ENCODE measurements around the gene RPL14.
A peak's percentile ranks its signal among the peaks of the same experiment; 100 is the strongest.
"Not testable (repeated sequence)": the region's sequence is repeated elsewhere in the genome, so short reads cannot be mapped to it uniquely, and the experiment has no call there.

RPL14 gene

GRCh38 chr3:40458473-40458872 lies 1.3 kb downstream of the RPL14 start:
- Histone ChIP-seq H3F3A (ENCODE audit: low read depth) (no peaks in the 10 kb centered on the region), H4K20me1 (ENCODE audit: insufficient read depth, low read length, poor library complexity, severe bottlenecking) (peaks cover 40% of the 10 kb centered on the region), H3K79me2 (ENCODE audit: insufficient read depth, low read length) (peaks cover 43% of the 10 kb centered on the region), H3K9me2 (replicated peaks; ENCODE audit: low read depth, low read length) (no peaks in the 10 kb centered on the region), H3K9ac (ENCODE audit: low read depth, low read length, poor library complexity, severe bottlenecking) (peak overlapping the region; percentile 88), H3K4me3 (ENCODE audit: low read length, poor library complexity, severe bottlenecking) (peak overlapping the region; percentile 84), H2AFZ (ENCODE audit: low read length) (no peak overlapping the region), H3K9me3 (ENCODE audit: insufficient read depth, low read depth, low read length) (no peaks in the 10 kb centered on the region), H3K27me3 (ENCODE audit: insufficient read depth, low read length, poor library complexity, severe bottlenecking) (no peaks in the 10 kb centered on the region), H3K36me3 (ENCODE audit: insufficient read depth, low read length) (peaks cover 41% of the 10 kb centered on the region), H3K4me2 (ENCODE audit: low read depth, low read length, poor library complexity, severe bottlenecking) (peak overlapping the region; percentile 93), H3K4me1 (ENCODE audit: insufficient read depth, low read length, poor library complexity, severe bottlenecking) (peaks cover 31% of the 10 kb centered on the region)
- TF ChIP-seq CTCF (conservative IDR thresholded peaks at IDR 0.05; ENCODE audit: low read length): no peak
- TF ChIP-seq EZH2phosphoT487 (IDR thresholded peaks at IDR 0.05; ENCODE audit: borderline replicate concordance): no peak

GRCh38 chr3:40460481-40460880 lies 3.3 kb downstream of the RPL14 start:
- Histone ChIP-seq H3K36me3 (ENCODE audit: insufficient read depth, low read length) (peaks cover 49% of the 10 kb centered on the region), H3K4me2 (ENCODE audit: low read depth, low read length, poor library complexity, severe bottlenecking) (peak overlapping the region; percentile 93), H3K4me1 (ENCODE audit: insufficient read depth, low read length, poor library complexity, severe bottlenecking) (peaks cover 26% of the 10 kb centered on the region), H3K79me2 (ENCODE audit: insufficient read depth, low read length) (peaks cover 43% of the 10 kb centered on the region), H4K20me1 (ENCODE audit: insufficient read depth, low read length, poor library complexity, severe bottlenecking) (peaks cover 44% of the 10 kb centered on the region)
- not testable (repeated sequence) for H3K9me3 ChIP-seq (ENCODE audit: insufficient read depth, low read depth, low read length); H3K9ac ChIP-seq (ENCODE audit: low read depth, low read length, poor library complexity, severe bottlenecking); H3K4me3 ChIP-seq (ENCODE audit: low read length, poor library complexity, severe bottlenecking); H3K9me2 ChIP-seq (replicated peaks; ENCODE audit: low read depth, low read length); H3K27me3 ChIP-seq (ENCODE audit: insufficient read depth, low read length, poor library complexity, severe bottlenecking); H3F3A ChIP-seq (ENCODE audit: low read depth); H2AFZ ChIP-seq (ENCODE audit: low read length)

- no peak for TF ChIP-seq CTCF (conservative IDR thresholded peaks at IDR 0.05; ENCODE audit: low read length)
- TF ChIP-seq EZH2phosphoT487 (IDR thresholded peaks at IDR 0.05; ENCODE audit: borderline replicate concordance): no peak
- no peaks in the 10 kb centered on the region for H3K9me3 ChIP-seq (ENCODE audit: insufficient read depth, low read depth, low read length)
- H3F3A ChIP-seq (ENCODE audit: low read depth): no peaks in the 10 kb centered on the region
- H3K79me2 ChIP-seq (ENCODE audit: insufficient read depth, low read length): peaks cover 43% of the 10 kb centered on the region
- peaks cover 49% of the 10 kb centered on the region for H3K36me3 ChIP-seq (ENCODE audit: insufficient read depth, low read length)
- H2AFZ ChIP-seq (ENCODE audit: low read length): no peak overlapping the region
- peaks cover 44% of the 10 kb centered on the region for H4K20me1 ChIP-seq (ENCODE audit: insufficient read depth, low read length, poor library complexity, severe bottlenecking)
- no peaks in the 10 kb centered on the region for H3K27me3 ChIP-seq (ENCODE audit: insufficient read depth, low read length, poor library complexity, severe bottlenecking)
- peak overlapping the region; percentile 93 for H3K4me2 ChIP-seq (ENCODE audit: low read depth, low read length, poor library complexity, severe bottlenecking)
- no peak overlapping the region for H3K9ac ChIP-seq (ENCODE audit: low read depth, low read length, poor library complexity, severe bottlenecking)
- peaks cover 24% of the 10 kb centered on the region for H3K4me1 ChIP-seq (ENCODE audit: insufficient read depth, low read length, poor library complexity, severe bottlenecking)
- H3K9me2 ChIP-seq (replicated peaks; ENCODE audit: low read depth, low read length): no peaks in the 10 kb centered on the region
- H3K4me3 ChIP-seq (ENCODE audit: low read length, poor library complexity, severe bottlenecking): no peak overlapping the region
Observed at GRCh38 chr3:40461161-40461560, 4.0 kb downstream of the RPL14 start.

- H3K4me3 ChIP-seq (ENCODE audit: low read length, poor library complexity, severe bottlenecking); H3K27me3 ChIP-seq (ENCODE audit: insufficient read depth, low read length, poor library complexity, severe bottlenecking); H3K9ac ChIP-seq (ENCODE audit: low read depth, low read length, poor library complexity, severe bottlenecking); H2AFZ ChIP-seq (ENCODE audit: low read length); H3K9me3 ChIP-seq (ENCODE audit: insufficient read depth, low read depth, low read length); H3K9me2 ChIP-seq (replicated peaks; ENCODE audit: low read depth, low read length); H3F3A ChIP-seq (ENCODE audit: low read depth); H3K4me2 ChIP-seq (ENCODE audit: low read depth, low read length, poor library complexity, severe bottlenecking): not testable (repeated sequence)
- peaks cover 19% of the 10 kb centered on the region for H3K4me1 ChIP-seq (ENCODE audit: insufficient read depth, low read length, poor library complexity, severe bottlenecking)
- peaks cover 38% of the 10 kb centered on the region for H4K20me1 ChIP-seq (ENCODE audit: insufficient read depth, low read length, poor library complexity, severe bottlenecking)
- H3K36me3 ChIP-seq (ENCODE audit: insufficient read depth, low read length): peaks cover 49% of the 10 kb centered on the region
- H3K79me2 ChIP-seq (ENCODE audit: insufficient read depth, low read length): peaks cover 36% of the 10 kb centered on the region
Observed at GRCh38 chr3:40462838-40463237, 5.7 kb downstream of the RPL14 start.

Data from Loucy (cell line).